Endothelial cell of coronary artery (primary cell): Measurements from ENCODE around the gene CMA1. TPM values are rescaled to one million over a fixed set of nuclear protein-coding genes. Genes with fewer than 3 reads are reported as not detected.

Experiments
- total RNA-seq: library from RNA; depleted of rRNA; stranded (reverse); fragments of >200 nt; gene quantifications from 2 replicates; pipeline ENCODE4 v1.2.3, GENCODE V29; 2014

The CMA1 gene, protein sequence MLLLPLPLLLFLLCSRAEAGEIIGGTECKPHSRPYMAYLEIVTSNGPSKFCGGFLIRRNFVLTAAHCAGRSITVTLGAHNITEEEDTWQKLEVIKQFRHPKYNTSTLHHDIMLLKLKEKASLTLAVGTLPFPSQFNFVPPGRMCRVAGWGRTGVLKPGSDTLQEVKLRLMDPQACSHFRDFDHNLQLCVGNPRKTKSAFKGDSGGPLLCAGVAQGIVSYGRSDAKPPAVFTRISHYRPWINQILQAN
- total RNA-seq: not detected in 2 replicates

DNA sequence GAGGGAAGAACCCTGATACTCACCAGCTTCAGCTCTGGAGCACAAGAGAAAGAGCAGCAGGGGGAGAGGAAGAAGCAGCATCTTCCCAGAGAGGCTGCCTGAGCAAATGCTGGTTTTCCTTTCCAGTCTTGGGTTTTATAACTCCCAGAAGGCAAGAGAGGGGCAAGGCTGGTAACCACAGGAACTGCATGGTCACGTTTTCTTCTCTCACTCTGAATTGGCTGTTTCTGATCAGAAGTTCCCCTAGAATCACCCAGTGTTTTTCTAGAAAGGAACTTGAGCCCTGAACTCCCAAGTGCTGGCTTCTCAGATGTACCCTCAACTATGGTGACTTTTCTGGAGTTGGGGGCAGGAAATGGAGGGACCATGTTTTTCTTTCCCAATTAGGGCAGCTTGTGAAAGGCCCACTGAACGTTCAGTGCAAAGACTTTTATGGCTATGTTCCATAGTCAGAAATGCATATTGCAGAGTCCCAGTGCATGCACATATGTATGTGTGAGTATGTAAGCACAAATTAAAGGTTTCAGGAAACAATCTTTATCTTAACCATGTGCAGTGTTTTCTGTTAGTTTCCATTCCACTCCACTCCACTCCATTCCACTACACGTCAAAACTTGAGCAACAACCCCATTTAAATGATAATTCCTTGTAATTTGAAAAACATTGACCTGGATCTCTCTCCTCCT, at the start of gene CMA1:
TSS of gene CMA1 (minus strand) at position 111 of the 686 bp plus-strand sequence. CDS start at position 81, 30 bp downstream.

Other genes starting within 250 kb of the CMA1 start
- gene TGM1, start 245.1 kb downstream of the CMA1 start, total RNA-seq: 0.36 and 0.75 TPM in 2 replicates
- gene RABGGTA, start 236.7 kb downstream of the CMA1 start, total RNA-seq: 20.5 and 21.1 TPM in 2 replicates
- gene DHRS1, start 208.5 kb downstream of the CMA1 start, total RNA-seq: 6.6 and 7.3 TPM in 2 replicates
- 24.8 and 25.4 TPM in 2 replicates for gene NOP9, start 208.4 kb downstream of the CMA1 start, total RNA-seq
- 1.4 and 2.8 TPM in 2 replicates for gene CIDEB, start 200.3 kb downstream of the CMA1 start, total RNA-seq
- gene LTB4R2, start 198.1 kb downstream of the CMA1 start, total RNA-seq: 2.9 and 5.6 TPM in 2 replicates
- 1.7 and 3.3 TPM in 2 replicates for gene LTB4R, start 196.8 kb downstream of the CMA1 start, total RNA-seq
- 37.2 and 43.1 TPM in 2 replicates for gene ADCY4, start 173.2 kb downstream of the CMA1 start, total RNA-seq
- 2.9 and 3.5 TPM in 2 replicates for gene RIPK3, start 168.3 kb downstream of the CMA1 start, total RNA-seq
- gene NFATC4, start 140.1 kb downstream of the CMA1 start, total RNA-seq: 14.8 and 25.8 TPM in 2 replicates
- gene NYNRIN, start 109.3 kb downstream of the CMA1 start, total RNA-seq: 8.0 and 14.1 TPM in 2 replicates
- gene CBLN3, start 78.6 kb downstream of the CMA1 start, total RNA-seq: 1.3 and 2.6 TPM in 2 replicates
- 46.2 and 73.3 TPM in 2 replicates for gene KHNYN, start 78.3 kb downstream of the CMA1 start, total RNA-seq
- 7.9 and 9.3 TPM in 2 replicates for gene SDR39U1, start 65.5 kb downstream of the CMA1 start, total RNA-seq
- gene CTSG, start 68.0 kb upstream of the CMA1 start, total RNA-seq: not detected in 2 replicates
- not detected in 2 replicates for gene GZMH, start 101.4 kb upstream of the CMA1 start, total RNA-seq
- not detected in 2 replicates for gene GZMB, start 125.9 kb upstream of the CMA1 start, total RNA-seq